ENCODE measurements around the gene CST4.
"Not testable (repeated sequence)": the region's sequence is repeated elsewhere in the genome, so short reads cannot be mapped to it uniquely, and the experiment has no call there.

GRCh38 chr20:23664046-23664445 lies 24.8 kb downstream of the CST4 start:
- TF ChIP-seq CTCF (IDR thresholded peaks at IDR 0.05; ENCODE audit: borderline replicate concordance, extremely low read depth, low read length, poor library complexity, severe bottlenecking); EZH2 (IDR thresholded peaks at IDR 0.05; ENCODE audit: borderline replicate concordance, low read depth, low read length, severe bottlenecking): not testable (repeated sequence)

All from DND-41 (cell line).